Liver (tissue), 9 donors: Measurements from ENCODE around the gene CHD1. TPM values are rescaled to one million over a fixed set of nuclear protein-coding genes. Genes with fewer than 3 reads are reported as not detected.

Experiments
- DNase-seq: peaks from one replicate; pipeline ENCODE4 v3.0.0-alpha.2; 2017; ENCODE audit warnings: low spot score
- H3K27ac ChIP-seq, 2 donors: one replicate each; pipeline ENCODE4 v1.7.0; 2013; ENCODE audit warnings: inconsistent platforms in 2 of 2, low read length in 2 of 2, control low read depth in 1 of 2, low read depth in 1 of 2, mild to moderate bottlenecking in 1 of 2
- H3K27me3 ChIP-seq, 4 donors: one replicate each; pipeline versions ENCODE4 v1.6.1 to v1.7.0; 2013; ENCODE audit warnings: low read length in 3 of 4, inconsistent platforms in 1 of 4, mild to moderate bottlenecking in 1 of 4, moderate library complexity in 1 of 4; ENCODE audit not compliant: control insufficient read depth in 4 of 4, insufficient read depth in 4 of 4
- H3K36me3 ChIP-seq, 4 donors: one replicate each; pipeline versions ENCODE4 v1.6.1 to v1.7.0; 2013; ENCODE audit warnings: low read length in 3 of 4, mild to moderate bottlenecking in 3 of 4, low read depth in 1 of 4, moderate library complexity in 1 of 4; ENCODE audit not compliant: control insufficient read depth in 4 of 4, insufficient read depth in 3 of 4
- H3K4me1 ChIP-seq, 4 donors: one replicate each; pipeline versions ENCODE4 v1.6.1 to v1.7.0; 2013; ENCODE audit warnings: low read length in 3 of 4, mild to moderate bottlenecking in 3 of 4, moderate library complexity in 1 of 4; ENCODE audit not compliant: control insufficient read depth in 4 of 4, insufficient read depth in 4 of 4
- H3K4me3 ChIP-seq, 3 donors: one replicate each; pipeline versions ENCODE4 v1.6.1 to v1.7.0; 2013; ENCODE audit warnings: low read length in 3 of 3, control low read depth in 1 of 3, low read depth in 1 of 3, mild to moderate bottlenecking in 1 of 3
- H3K9ac ChIP-seq, 2 donors: one replicate each; pipeline ENCODE4 v1.7.0; 2013; ENCODE audit warnings: low read length in 2 of 2, mild to moderate bottlenecking in 2 of 2, moderate library complexity in 2 of 2, control low read depth in 1 of 2, low read depth in 1 of 2
- H3K9me3 ChIP-seq, 4 donors: one replicate each; pipeline versions ENCODE4 v1.6.1 to v1.7.0; 2013; ENCODE audit warnings: low read length in 3 of 4; ENCODE audit not compliant: control insufficient read depth in 4 of 4
- ATF3 ChIP-seq: IDR thresholded peaks from 2 replicates; pipeline ENCODE4 v1.6.1; 2016; ENCODE audit warnings: antibody characterized with exemption
- CTCF ChIP-seq: fragments of 150-350 bp; IDR thresholded peaks from 2 replicates; pipeline ENCODE4 v1.5.1; 2017; ENCODE audit warnings: improper control_type of control experiment, low read depth, low read length; ENCODE audit not compliant: missing input control
- EGR1 ChIP-seq, 2 donors: IDR thresholded peaks; 2 replicates each; pipeline ENCODE4 v1.6.1; 2016 to 2018; ENCODE audit warnings: antibody characterized with exemption in 2 of 2, low read depth in 2 of 2
- FOXA1 ChIP-seq: IDR thresholded peaks from 2 replicates; pipeline ENCODE4 v1.6.1; 2016; ENCODE audit warnings: antibody characterized with exemption
- FOXA2 ChIP-seq: IDR thresholded peaks from 2 replicates; pipeline ENCODE4 v1.6.1; 2016; ENCODE audit warnings: antibody characterized with exemption
- GABPA ChIP-seq, 2 donors: IDR thresholded peaks in 1 of 2; conservative IDR thresholded peaks in 1 of 2; 2 replicates each; pipeline ENCODE4 v1.6.1; 2016; ENCODE audit warnings: antibody characterized with exemption in 2 of 2, mild to moderate bottlenecking in 1 of 2, moderate library complexity in 1 of 2
- HNF4A ChIP-seq, 2 donors: conservative IDR thresholded peaks; 2 replicates each; pipeline ENCODE4 v1.6.1; 2016; ENCODE audit warnings: antibody characterized with exemption in 2 of 2, mild to moderate bottlenecking in 2 of 2
- HNF4G ChIP-seq: IDR thresholded peaks from 2 replicates; pipeline ENCODE4 v1.6.1; 2016; ENCODE audit warnings: antibody characterized with exemption
- JUND ChIP-seq, 2 donors: IDR thresholded peaks; 2 replicates each; pipeline ENCODE4 v1.6.1; 2016; ENCODE audit warnings: antibody characterized with exemption in 2 of 2
- RAD21 ChIP-seq, 2 donors: IDR thresholded peaks; 2 replicates each; pipeline ENCODE4 v1.6.1; 2016; ENCODE audit warnings: antibody characterized with exemption in 2 of 2, mild to moderate bottlenecking in 2 of 2
- REST ChIP-seq: IDR thresholded peaks from 2 replicates; pipeline ENCODE4 v1.6.1; 2016; ENCODE audit warnings: antibody characterized with exemption, mild to moderate bottlenecking
- SP1 ChIP-seq: IDR thresholded peaks from 2 replicates; pipeline ENCODE4 v1.6.1; 2018; ENCODE audit warnings: antibody characterized with exemption, mild to moderate bottlenecking
- TAF1 ChIP-seq: conservative IDR thresholded peaks from 2 replicates; pipeline ENCODE4 v1.6.1; 2016; ENCODE audit warnings: antibody characterized with exemption, mild to moderate bottlenecking
- YY1 ChIP-seq: IDR thresholded peaks from 2 replicates; pipeline ENCODE4 v1.6.1; 2016; ENCODE audit warnings: antibody characterized with exemption, mild to moderate bottlenecking
- WGBS: extraction: QIAGEN DNeasy Blood & Tissue Kit; methylation state at CpG from one replicate; pipeline ENCODE4 v1.1.7; 2013; 5-methylcytosine and 5-hydroxymethylcytosine counted together
- polyA plus RNA-seq, 2 donors: library from polyadenylated mRNA; stranded (reverse) in 1 of 2; unstranded in 1 of 2; fragments of 200-250 nt in 1 of 2; fragments of >200 nt in 1 of 2; fragmentation: Nextera tagmentation in 1 of 2; extraction: Ambion mirVana in 1 of 2; gene quantifications; one replicate each; pipeline versions ENCODE4 v1.2.1 to v1.2.3, GENCODE V29; 2013 to 2015
- total RNA-seq, 2 donors: library from RNA; depleted of rRNA; stranded (reverse); fragments of >200 nt; gene quantifications; one replicate each; pipeline ENCODE4 v1.2.3, GENCODE V29; 2014
- TF ChIP-seq, protein P1 (sequence below): IDR thresholded peaks from 2 replicates; pipeline ENCODE4 v1.6.1; 2016; ENCODE audit warnings: antibody characterized with exemption
- TF ChIP-seq, protein P2 (sequence below): IDR thresholded peaks from 2 replicates; pipeline ENCODE4 v1.6.1; 2016; ENCODE audit warnings: antibody characterized with exemption
- donor health status: healthy.
- donor health status: healthy.
- donor health status: healthy.
- donor health status: healthy.
- donor health status: healthy.

CHD1 gene
- total and polyA plus RNA-seq, 4 donors = 5.1 to 44.8 (median 25.4) TPM

DNA sequence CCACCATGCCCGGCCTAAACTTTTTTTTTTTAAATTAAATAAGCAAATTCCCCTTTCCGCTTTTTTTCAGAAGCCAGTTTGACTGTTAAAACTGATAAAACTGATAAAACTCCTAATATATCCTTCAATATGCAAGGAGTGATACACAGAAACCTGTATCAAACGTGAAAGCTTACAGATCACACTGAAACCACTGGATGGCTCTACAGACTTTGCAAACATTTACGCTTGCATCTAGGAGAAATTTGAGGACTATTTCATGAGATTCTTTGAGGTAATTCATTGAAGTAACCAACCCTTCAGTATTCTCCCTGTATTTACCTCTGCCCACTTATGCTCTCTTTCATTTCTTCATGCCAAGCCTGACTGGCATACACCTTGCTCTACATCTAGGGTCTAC lies 40.6 kb upstream of the CHD1 start:
- H3K4me1 ChIP-seq = peaks cover 0 to 4% (median 0%) of the 10 kb centered on the region in 4 donors
- no peaks in the 10 kb centered on the region for H3K36me3 ChIP-seq
- no peak overlapping the region for H3K4me3 ChIP-seq
- H3K9ac ChIP-seq = no peak overlapping the region
- no peak overlapping the region for H3K27ac ChIP-seq
- no peak for DNase-seq
- TF ChIP-seq CTCF = peak; percentile 11
- no peak for TF ChIP-seq EGR1 (IDR thresholded peaks at IDR 0.05; ENCODE audit: low read depth in 2 of 2)
- peak; percentile 60 to 69 for TF ChIP-seq RAD21 (IDR thresholded peaks at IDR 0.05)
- TF ChIP-seq FOXA1 = no peak
- TF ChIP-seq TAF1 = no peak
- TF ChIP-seq, protein P1, sequence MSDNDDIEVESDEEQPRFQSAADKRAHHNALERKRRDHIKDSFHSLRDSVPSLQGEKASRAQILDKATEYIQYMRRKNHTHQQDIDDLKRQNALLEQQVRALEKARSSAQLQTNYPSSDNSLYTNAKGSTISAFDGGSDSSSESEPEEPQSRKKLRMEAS = no peak
- no peak for TF ChIP-seq FOXA2
- TF ChIP-seq, protein P2, sequence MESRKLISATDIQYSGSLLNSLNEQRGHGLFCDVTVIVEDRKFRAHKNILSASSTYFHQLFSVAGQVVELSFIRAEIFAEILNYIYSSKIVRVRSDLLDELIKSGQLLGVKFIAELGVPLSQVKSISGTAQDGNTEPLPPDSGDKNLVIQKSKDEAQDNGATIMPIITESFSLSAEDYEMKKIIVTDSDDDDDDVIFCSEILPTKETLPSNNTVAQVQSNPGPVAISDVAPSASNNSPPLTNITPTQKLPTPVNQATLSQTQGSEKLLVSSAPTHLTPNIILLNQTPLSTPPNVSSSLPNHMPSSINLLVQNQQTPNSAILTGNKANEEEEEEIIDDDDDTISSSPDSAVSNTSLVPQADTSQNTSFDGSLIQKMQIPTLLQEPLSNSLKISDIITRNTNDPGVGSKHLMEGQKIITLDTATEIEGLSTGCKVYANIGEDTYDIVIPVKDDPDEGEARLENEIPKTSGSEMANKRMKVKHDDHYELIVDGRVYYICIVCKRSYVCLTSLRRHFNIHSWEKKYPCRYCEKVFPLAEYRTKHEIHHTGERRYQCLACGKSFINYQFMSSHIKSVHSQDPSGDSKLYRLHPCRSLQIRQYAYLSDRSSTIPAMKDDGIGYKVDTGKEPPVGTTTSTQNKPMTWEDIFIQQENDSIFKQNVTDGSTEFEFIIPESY = no peak
- WGBS = 79% methylated on average over 4 of the region's 4 CpGs
- no peaks in the 10 kb centered on the region for H3K27me3 ChIP-seq
- peaks cover 0 to 4% (median 0%) of the 10 kb centered on the region in 4 donors for H3K9me3 ChIP-seq

DNA sequence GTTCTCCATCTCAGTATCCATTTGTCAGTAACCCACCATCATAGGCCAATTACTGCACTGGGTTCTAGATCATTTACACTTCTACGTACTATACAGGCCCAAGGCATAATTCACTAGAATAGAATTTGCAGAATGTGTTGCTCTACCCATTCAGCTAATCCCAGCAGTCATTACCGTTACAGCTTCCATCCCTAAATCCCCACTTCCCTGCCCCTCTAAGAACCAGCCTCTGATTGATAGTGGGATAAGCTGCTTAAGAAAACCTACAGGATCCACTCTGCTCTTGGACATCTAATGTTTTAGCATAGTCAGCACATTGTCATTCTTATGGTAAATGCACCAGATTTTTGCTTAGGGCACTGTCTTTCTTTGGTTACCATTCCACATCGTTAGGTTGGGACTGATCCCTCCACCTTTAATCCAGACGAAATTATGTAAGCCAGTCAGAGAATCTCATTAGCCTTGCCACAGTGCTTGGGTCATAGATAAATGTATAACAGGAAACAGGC lies 39.3 kb upstream of the CHD1 start:
- no peak for DNase-seq
- no peak overlapping the region for H3K4me3 ChIP-seq
- H3K9me3 ChIP-seq = peaks cover 0 to 4% (median 0%) of the 10 kb centered on the region in 4 donors
- TF ChIP-seq ATF3 (no peak), SP1 (no peak), FOXA2 (no peak), REST (no peak), CTCF (no peak), GABPA (IDR thresholded peaks at IDR 0.05 in 1 of 2, conservative IDR thresholded peaks at IDR 0.05 in 1 of 2) (no peak), RAD21 (IDR thresholded peaks at IDR 0.05) (no peak), TAF1 (no peak), HNF4G (no peak), YY1 (no peak), JUND (IDR thresholded peaks at IDR 0.05) (no peak), HNF4A (conservative IDR thresholded peaks at IDR 0.05) (no peak), EGR1 (IDR thresholded peaks at IDR 0.05; ENCODE audit: low read depth in 2 of 2) (no peak), FOXA1 (no peak)
- TF ChIP-seq, protein P2 = no peak
- TF ChIP-seq, protein P1 = no peak
- no peaks in the 10 kb centered on the region for H3K36me3 ChIP-seq
- peaks cover 0 to 4% (median 0%) of the 10 kb centered on the region in 4 donors for H3K4me1 ChIP-seq
- 89% methylated on average over 4 of the region's 4 CpGs for WGBS
- no peaks in the 10 kb centered on the region for H3K27me3 ChIP-seq
- no peak overlapping the region for H3K9ac ChIP-seq
- H3K27ac ChIP-seq = no peak overlapping the region
